ENCODE measurements around the gene KLHL29. TPM values are rescaled to one million over a fixed set of nuclear protein-coding genes. Genes with fewer than 3 reads are reported as not detected.

The KLHL29 gene
- total RNA-seq, 1 donor from 2014 or later = 15.1 TPM

DNA sequence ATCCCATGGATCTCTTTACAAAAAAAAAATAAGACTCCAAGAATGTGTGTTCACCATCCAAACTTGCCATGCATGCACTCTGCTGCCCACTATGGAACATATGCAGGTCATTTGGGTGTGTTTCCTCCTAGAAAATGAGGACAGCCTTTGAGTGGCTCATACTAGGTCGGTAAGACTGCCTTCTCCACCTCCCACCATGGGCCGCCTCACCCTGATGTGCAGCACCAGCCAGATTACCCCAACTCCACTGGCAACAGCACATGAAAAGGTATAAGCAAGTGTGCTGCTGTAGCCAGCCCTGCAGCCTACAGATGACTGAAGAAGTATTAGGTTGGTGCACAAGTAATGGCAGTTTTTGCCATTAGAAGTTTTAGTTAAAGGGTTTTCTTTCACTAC, 327.8 kb downstream of the KLHL29 start:
- intact Hi-C loops (cut with DNase I) = no loop called here
- no peaks in the 10 kb centered on the region for H3K27me3 ChIP-seq
- H3K4me1 ChIP-seq = no peaks in the 10 kb centered on the region
- no peaks in the 10 kb centered on the region for H3K9me3 ChIP-seq
- TF ChIP-seq, protein P1, sequence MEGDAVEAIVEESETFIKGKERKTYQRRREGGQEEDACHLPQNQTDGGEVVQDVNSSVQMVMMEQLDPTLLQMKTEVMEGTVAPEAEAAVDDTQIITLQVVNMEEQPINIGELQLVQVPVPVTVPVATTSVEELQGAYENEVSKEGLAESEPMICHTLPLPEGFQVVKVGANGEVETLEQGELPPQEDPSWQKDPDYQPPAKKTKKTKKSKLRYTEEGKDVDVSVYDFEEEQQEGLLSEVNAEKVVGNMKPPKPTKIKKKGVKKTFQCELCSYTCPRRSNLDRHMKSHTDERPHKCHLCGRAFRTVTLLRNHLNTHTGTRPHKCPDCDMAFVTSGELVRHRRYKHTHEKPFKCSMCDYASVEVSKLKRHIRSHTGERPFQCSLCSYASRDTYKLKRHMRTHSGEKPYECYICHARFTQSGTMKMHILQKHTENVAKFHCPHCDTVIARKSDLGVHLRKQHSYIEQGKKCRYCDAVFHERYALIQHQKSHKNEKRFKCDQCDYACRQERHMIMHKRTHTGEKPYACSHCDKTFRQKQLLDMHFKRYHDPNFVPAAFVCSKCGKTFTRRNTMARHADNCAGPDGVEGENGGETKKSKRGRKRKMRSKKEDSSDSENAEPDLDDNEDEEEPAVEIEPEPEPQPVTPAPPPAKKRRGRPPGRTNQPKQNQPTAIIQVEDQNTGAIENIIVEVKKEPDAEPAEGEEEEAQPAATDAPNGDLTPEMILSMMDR (IDR thresholded peaks at IDR 0.05) = no peak
- peak; percentile 22 for ATAC-seq
- DNase-seq = no peak
- no peak overlapping the region for H3K4me3 ChIP-seq
- peaks cover 6% of the 10 kb centered on the region for H3K36me3 ChIP-seq
- H3K27ac ChIP-seq = no peak overlapping the region

DNA sequence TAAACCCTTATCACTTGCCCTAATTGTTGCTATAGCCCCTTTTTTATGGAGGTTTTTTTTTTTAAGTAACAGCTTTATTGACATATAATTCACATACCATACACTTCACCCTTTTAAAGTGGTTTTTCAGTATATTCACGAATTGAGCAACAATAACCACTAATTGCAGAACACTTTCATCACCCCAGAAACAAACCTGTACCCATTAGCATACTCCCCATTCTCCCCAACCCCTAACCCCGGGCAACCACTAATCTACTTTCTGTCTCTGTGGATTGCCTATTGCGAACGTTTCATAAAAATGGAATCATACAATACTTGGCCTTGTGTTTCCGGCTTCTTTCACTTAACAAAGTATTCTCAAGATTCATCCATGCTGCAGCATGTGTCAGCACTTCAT, 328.4 kb downstream of the KLHL29 start:
- no peaks in the 10 kb centered on the region for H3K9me3 ChIP-seq
- ATAC-seq (no peak), DNase-seq (no peak)
- H3K36me3 ChIP-seq = no peaks in the 10 kb centered on the region
- intact Hi-C loops (cut with DNase I) = no loop called here
- no peaks in the 10 kb centered on the region for H3K4me1 ChIP-seq
- TF ChIP-seq, protein P1 (IDR thresholded peaks at IDR 0.05) = no peak
- no peak overlapping the region for H3K4me3 ChIP-seq
- H3K27ac ChIP-seq = no peak overlapping the region
- H3K27me3 ChIP-seq = no peaks in the 10 kb centered on the region

DNA sequence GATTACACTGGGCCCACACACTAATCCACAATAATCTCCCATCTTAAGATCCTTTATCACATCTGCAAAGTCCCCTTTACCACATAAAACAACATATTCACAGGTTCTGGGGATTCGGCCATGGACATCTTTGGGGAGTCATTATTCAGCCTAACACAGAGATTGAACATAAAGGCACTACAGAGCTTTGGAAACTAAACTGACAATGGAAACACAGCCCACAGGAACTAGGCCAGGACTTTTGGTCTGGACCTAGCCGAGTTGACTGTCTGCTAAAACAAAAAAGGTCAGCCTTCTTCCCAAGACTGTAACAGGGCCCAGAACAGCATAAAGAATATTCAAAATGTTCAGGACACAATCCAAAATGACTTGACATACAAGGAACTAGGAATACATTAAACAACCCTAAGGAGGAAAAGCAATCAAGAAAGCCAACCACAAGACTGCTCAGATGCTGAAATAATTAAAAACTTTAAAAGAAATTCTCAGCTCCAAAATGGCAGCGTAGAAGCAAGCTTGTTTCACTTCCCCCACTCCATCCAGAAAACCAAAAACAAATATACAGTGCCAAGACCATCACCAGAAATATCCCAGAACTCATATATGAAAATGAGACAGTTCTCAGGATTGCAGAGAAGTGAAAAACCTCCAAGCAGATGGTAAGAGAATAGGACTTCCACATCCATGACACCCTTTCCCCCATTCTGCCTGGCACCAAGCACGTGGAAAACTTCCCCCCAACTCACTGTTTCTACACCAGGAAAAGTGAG, 334.1 kb downstream of the KLHL29 start:
- Histone ChIP-seq H3K4me3 (no peak overlapping the region), H3K4me1 (no peaks in the 10 kb centered on the region), H3K27me3 (no peaks in the 10 kb centered on the region), H3K27ac (no peak overlapping the region), H3K36me3 (no peaks in the 10 kb centered on the region), H3K9me3 (peaks cover 6% of the 10 kb centered on the region)
- TF ChIP-seq, protein P1 (IDR thresholded peaks at IDR 0.05) = no peak
- intact Hi-C loops (cut with DNase I) = no loop called here
- no peak for DNase-seq
- ATAC-seq = no peak

DNA sequence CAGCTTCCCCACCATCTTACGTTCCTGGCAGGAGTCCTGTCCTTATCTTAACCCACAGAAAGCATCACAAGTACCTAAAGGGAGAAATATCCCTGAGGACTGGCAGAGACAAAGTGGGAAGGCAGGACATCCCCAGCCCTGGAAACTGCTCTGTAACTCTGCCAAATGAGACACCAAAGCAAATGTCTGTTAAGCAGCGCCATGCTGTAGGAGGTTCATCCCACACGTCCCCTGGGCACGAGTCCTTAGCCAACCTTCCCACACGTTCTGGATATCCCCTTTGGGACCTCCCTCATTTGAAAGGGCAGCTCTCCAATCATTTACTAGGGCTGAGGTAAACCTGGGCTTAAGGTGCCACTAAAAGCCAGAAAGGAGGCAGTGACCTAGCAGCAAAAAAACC, 334.7 kb downstream of the KLHL29 start:
- Histone ChIP-seq H3K27me3 (no peaks in the 10 kb centered on the region), H3K27ac (no peak overlapping the region), H3K9me3 (peaks cover 6% of the 10 kb centered on the region), H3K4me3 (no peak overlapping the region), H3K36me3 (no peaks in the 10 kb centered on the region), H3K4me1 (no peaks in the 10 kb centered on the region)
- intact Hi-C loops (cut with DNase I) = no loop called here
- DNase-seq = no peak
- TF ChIP-seq, protein P1 (IDR thresholded peaks at IDR 0.05) = no peak
- no peak for ATAC-seq

DNA sequence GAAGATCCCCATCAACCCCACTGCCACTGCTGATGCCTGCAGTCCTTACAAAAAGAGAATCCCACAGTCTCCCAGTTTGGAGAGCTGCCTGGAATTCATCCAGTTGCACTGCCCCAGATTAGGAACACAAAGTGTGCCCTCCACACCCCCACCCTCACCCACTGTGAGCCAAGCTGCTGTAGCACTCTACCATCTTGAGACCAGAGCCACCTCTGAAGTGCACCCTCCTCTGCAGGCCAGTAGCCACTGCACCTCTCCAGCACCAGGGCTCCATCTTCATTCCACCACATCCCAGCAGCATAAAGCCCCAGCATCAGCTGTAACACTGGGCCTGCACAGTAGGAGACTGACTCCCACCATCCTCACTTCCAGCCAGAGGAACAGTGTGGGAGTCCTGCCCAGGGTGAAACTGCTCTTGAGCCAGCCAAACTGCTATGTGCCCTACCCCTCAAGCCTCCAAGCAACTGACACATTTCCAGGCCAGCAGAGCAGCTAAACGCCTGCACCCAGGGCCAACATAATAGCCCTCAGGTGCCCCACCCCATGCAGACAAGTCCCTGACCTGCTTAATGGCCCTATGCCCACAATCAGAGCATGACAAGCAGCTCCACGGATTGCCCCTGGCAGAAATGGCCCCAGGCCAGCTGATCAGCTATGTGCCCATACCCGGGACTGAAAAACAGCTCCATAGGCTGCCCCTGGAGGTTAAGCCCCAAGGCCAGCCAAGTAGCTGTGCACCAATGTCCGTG, 335.9 kb downstream of the KLHL29 start:
- intact Hi-C loops (cut with DNase I) = no loop called here
- Histone ChIP-seq H3K9me3 (peaks cover 6% of the 10 kb centered on the region), H3K27ac (no peak overlapping the region), H3K36me3 (no peaks in the 10 kb centered on the region), H3K27me3 (no peaks in the 10 kb centered on the region), H3K4me3 (no peak overlapping the region), H3K4me1 (no peaks in the 10 kb centered on the region)
- DNase-seq (no peak), ATAC-seq (peak; percentile 51)
- TF ChIP-seq, protein P1 (IDR thresholded peaks at IDR 0.05) = no peak

All from upper lobe of right lung (tissue), 1 donor.